HCT116 (cell line): Measurements from ENCODE around the gene RASIP1. TPM values are rescaled to one million over a fixed set of nuclear protein-coding genes. Genes with fewer than 3 reads are reported as not detected.

Experiments used
- ATAC-seq: fragments of 200-7000 bp; cut with Tn5 transposase; 2 replicates; pipeline ENCODE4 v1.9.1; 2020; ENCODE audit warnings: mild to moderate bottlenecking, moderate library complexity
- BruUV-seq: library from RNA; stranded (reverse); fragments of 400-500 nt; replicated peaks from 2 replicates; lab custom pipeline; 2021; lab: Mats Ljungman, UMichigan
- CTCF ChIA-PET: fragments of 300-600 bp; sonication (Branson Sonifier 250); formaldehyde crosslinking; loops from one replicate; lab custom pipeline; 2021; ENCODE audit warnings: antibody characterized with exemption; lab: Charles Lee
- POLR2A ChIA-PET: fragments of 300-600, 350-600 bp; sonication (Branson Sonifier 250); formaldehyde crosslinking; loops from one replicate; lab custom pipeline; 2021; ENCODE audit warnings: antibody characterized with exemption; lab: Charles Lee
- RAD21 ChIA-PET, 2 experiments: fragments of 300-600 bp; sonication (Branson Sonifier 250); formaldehyde crosslinking; loops; one replicate each; lab custom pipeline; 2023; ENCODE audit warnings: low total read pairs in 2 of 2; ENCODE audit not compliant: uncharacterized antibody in 2 of 2, unreplicated experiment in 2 of 2, low non-redundant PET in 1 of 2; lab: Charles Lee
- DNase-seq: peaks from one replicate; pipeline ENCODE4 v3.0.0-alpha.2; 2010; ENCODE audit warnings: low read depth, low spot score
- H2AFZ ChIP-seq: fragments of 200-600 bp; shearing (Covaris generic), sonication (generic); 2 replicates; pipeline ENCODE4 v1.6.1; 2017; ENCODE audit warnings: low read depth, mixed run types, mixed read lengths, antibody characterized with exemption, low read length; ENCODE audit not compliant: poor library complexity, severe bottlenecking
- H3K27ac ChIP-seq: 2 replicates; pipeline ENCODE4 v1.5.1; 2012; ENCODE audit warnings: low read depth, low read length
- H3K27me3 ChIP-seq: fragments of 200-600 bp; sonication (generic); 2 replicates; pipeline ENCODE4 v1.6.1; 2016; ENCODE audit warnings: mixed run types, low read length, mixed read lengths; ENCODE audit not compliant: insufficient read depth
- H3K36me3 ChIP-seq, 2 experiments: fragments of 200-500 bp in 1 of 2; fragments of 200-600 bp in 1 of 2; sonication (Bioruptor generic) in 1 of 2; sonication (generic) in 1 of 2; 2 replicates each; pipeline versions ENCODE4 v1.5.1 to v1.6.1; 2014 to 2016; ENCODE audit warnings: low read length in 2 of 2, inconsistent platforms in 1 of 2, mixed read lengths in 1 of 2, mixed run types in 1 of 2; ENCODE audit not compliant: insufficient read depth in 2 of 2, control insufficient read depth in 1 of 2
- H3K4me1 ChIP-seq, 2 experiments: fragments of 200-600 bp in 1 of 2; sonication (generic) in 1 of 2; 2 replicates each; pipeline versions ENCODE4 v1.5.1 to v1.6.1; 2012 to 2017; ENCODE audit warnings: low read length in 2 of 2, inconsistent platforms in 1 of 2, mild to moderate bottlenecking in 1 of 2, mixed read lengths in 1 of 2, mixed run types in 1 of 2, moderate library complexity in 1 of 2; ENCODE audit not compliant: insufficient read depth in 2 of 2, control insufficient read depth in 1 of 2
- H3K4me2 ChIP-seq: fragments of 200-600 bp; sonication (generic); 2 replicates; pipeline ENCODE4 v1.6.1; 2017; ENCODE audit warnings: mixed run types, low read length, mixed read lengths
- H3K4me3 ChIP-seq, 2 experiments: fragments of 200-600 bp in 1 of 2; sonication (generic) in 1 of 2; replicated peaks in 1 of 2; 2 replicates each; pipeline ENCODE4 v1.5.1; 2011 to 2016; ENCODE audit warnings: low read length in 2 of 2, control low read depth in 1 of 2, low read depth in 1 of 2, mild to moderate bottlenecking in 1 of 2, mixed read lengths in 1 of 2, mixed run types in 1 of 2
- H3K79me2 ChIP-seq: fragments of 200-600 bp; sonication (generic); 2 replicates; pipeline ENCODE4 v1.6.1; 2017; ENCODE audit warnings: mild to moderate bottlenecking, mixed run types, low read length, moderate library complexity, mixed read lengths; ENCODE audit not compliant: insufficient read depth
- H3K9ac ChIP-seq: fragments of 200-600 bp; sonication (generic); 2 replicates; pipeline ENCODE4 v1.6.1; 2016; ENCODE audit warnings: low read length, mixed read lengths
- H3K9me2 ChIP-seq: fragments of 200-600 bp; sonication (generic), shearing (Covaris generic); 2 replicates; pipeline ENCODE4 v1.6.1; 2017; ENCODE audit warnings: mixed run types, mild to moderate bottlenecking, moderate library complexity; ENCODE audit not compliant: insufficient read depth
- H3K9me3 ChIP-seq, 2 experiments: fragments of 200-500 bp in 1 of 2; fragments of 200-600 bp in 1 of 2; sonication (Bioruptor generic) in 1 of 2; sonication (generic) in 1 of 2; 2 replicates each; pipeline ENCODE4 v1.6.1; 2014 to 2017; ENCODE audit warnings: low read length in 2 of 2, mixed read lengths in 2 of 2, inconsistent platforms in 1 of 2, low read depth in 1 of 2, mild to moderate bottlenecking in 1 of 2, mixed run types in 1 of 2, moderate library complexity in 1 of 2; ENCODE audit not compliant: control insufficient read depth in 1 of 2, insufficient read depth in 1 of 2
- H4K20me1 ChIP-seq: fragments of 200-600 bp; sonication (generic), shearing (Covaris generic); 2 replicates; pipeline ENCODE4 v1.6.1; 2017; ENCODE audit warnings: mixed run types, mild to moderate bottlenecking, moderate library complexity; ENCODE audit not compliant: insufficient read depth
- ATF3 ChIP-seq: IDR thresholded peaks from 2 replicates; pipeline ENCODE4 v1.6.1; 2012
- CBX3 ChIP-seq: IDR thresholded peaks from 2 replicates; pipeline ENCODE4 v1.6.1; 2012; ENCODE audit warnings: low read depth
- CEBPB ChIP-seq: IDR thresholded peaks from 2 replicates; pipeline ENCODE4 v1.6.1; 2012; ENCODE audit warnings: low read depth
- CTCF ChIP-seq, 3 experiments: fragments of 200-600 bp in 1 of 3; sonication (generic) in 1 of 3; IDR thresholded peaks in 2 of 3; conservative IDR thresholded peaks in 1 of 3; 2 replicates each; pipeline ENCODE4 v1.5.1; 2012 to 2017; ENCODE audit warnings: low read depth in 2 of 3, low read length in 2 of 3, antibody characterized with exemption in 1 of 3, borderline replicate concordance in 1 of 3, control low read depth in 1 of 3, mild to moderate bottlenecking in 1 of 3, mixed read lengths in 1 of 3, mixed run types in 1 of 3, moderate library complexity in 1 of 3; ENCODE audit not compliant: insufficient read depth in 1 of 3
- EGR1 ChIP-seq: IDR thresholded peaks from 2 replicates; pipeline ENCODE4 v1.6.1; 2012; ENCODE audit warnings: low read depth
- EZH2 ChIP-seq: fragments of 200-600 bp; sonication (generic); IDR thresholded peaks from 2 replicates; pipeline ENCODE4 v1.6.1; 2017; ENCODE audit warnings: antibody characterized with exemption, mixed run types
- FOSL1 ChIP-seq: IDR thresholded peaks from 2 replicates; pipeline ENCODE4 v1.6.1; 2012; ENCODE audit warnings: low read depth
- JUND ChIP-seq: IDR thresholded peaks from 2 replicates; pipeline ENCODE4 v1.6.1; 2012
- MAX ChIP-seq: IDR thresholded peaks from 2 replicates; pipeline ENCODE4 v1.6.1; 2012
- POLR2A ChIP-seq: IDR thresholded peaks from 2 replicates; pipeline ENCODE4 v1.7.0; 2011; ENCODE audit warnings: borderline replicate concordance; ENCODE audit not compliant: insufficient read depth, insufficient read length; ENCODE audit errors: extremely low read depth
- RAD21 ChIP-seq: IDR thresholded peaks from 2 replicates; pipeline ENCODE4 v1.6.1; 2012; ENCODE audit warnings: low read depth, mild to moderate bottlenecking
- REST ChIP-seq: IDR thresholded peaks from 2 replicates; pipeline ENCODE4 v1.6.1; 2012; ENCODE audit warnings: low read depth
- SIN3A ChIP-seq: IDR thresholded peaks from 2 replicates; pipeline ENCODE4 v1.6.1; 2012; ENCODE audit warnings: low read depth
- SP1 ChIP-seq: IDR thresholded peaks from 2 replicates; pipeline ENCODE4 v1.6.1; 2012; ENCODE audit warnings: low read depth
- SRF ChIP-seq: IDR thresholded peaks from 2 replicates; pipeline ENCODE4 v1.6.1; 2012; ENCODE audit warnings: low read depth
- ZBTB33 ChIP-seq: IDR thresholded peaks from 2 replicates; pipeline ENCODE4 v1.6.1; 2011; ENCODE audit warnings: mild to moderate bottlenecking, low read length, moderate library complexity; ENCODE audit not compliant: insufficient replicate concordance; ENCODE audit errors: extremely low read depth
- ZNF274 ChIP-seq: fragments of 200-500 bp; sonication (Bioruptor generic); IDR thresholded peaks from 2 replicates; pipeline ENCODE4 v1.6.1; 2014; ENCODE audit warnings: mild to moderate bottlenecking, low read depth, low read length, inconsistent platforms
- intact Hi-C: fragments of 100-400 bp; cut with micrococcal nuclease; formaldehyde crosslinking; loops from 2 replicates; pipeline ENCODE4 v1.10.0; 2022
- total RNA-seq: library from RNA; stranded (reverse); gene quantifications from one replicate; pipeline ENCODE4 v1.2.1, GENCODE V29; 2021; ENCODE audit not compliant: unreplicated experiment

Gene RASIP1
- total RNA-seq, 1 experiment from 2014 or later = 1.9 TPM

- Histone ChIP-seq H3K4me2 (no peak overlapping the region), H3K4me3 (no peak overlapping the region), H4K20me1 (no peaks in the 10 kb centered on the region), H3K79me2 (no peaks in the 10 kb centered on the region), H3K9ac (no peak overlapping the region), H3K9me2 (no peaks in the 10 kb centered on the region), H3K9me3 (no peaks in the 10 kb centered on the region), H3K27me3 (no peaks in the 10 kb centered on the region), H2AFZ (no peak overlapping the region), H3K27ac (no peak overlapping the region), H3K36me3 (no peaks in the 10 kb centered on the region), H3K4me1 (peaks cover 20 to 22% of the 10 kb centered on the region in 2 experiments)
- BruUV-seq = no TSS peak
- intact Hi-C loops = no loop called here
- ChIA-PET RAD21 (no interaction called here), CTCF (interaction anchor here (1.1 to 1.2 kb wide), 2 partner anchors 14 to 44 kb away, joined by 3 to 4 read pairs; no protein-coding TSS in a partner anchor), POLR2A (no interaction called here)
- no peak for DNase-seq
- no peak for ATAC-seq
- TF ChIP-seq JUND (no peak), RAD21 (no peak), EZH2 (no peak), ATF3 (no peak), POLR2A (no peak), MAX (no peak), SIN3A (no peak), SRF (no peak), REST (no peak), ZNF274 (no peak), FOSL1 (no peak), SP1 (no peak), CTCF (IDR thresholded peaks at IDR 0.05 in 2 of 3, conservative IDR thresholded peaks at IDR 0.05 in 1 of 3; ENCODE audit: borderline replicate concordance in 1 of 3, insufficient read depth in 1 of 3, low read depth in 2 of 3, low read length in 2 of 3) (no peak), ZBTB33 (no peak), CBX3 (no peak), CEBPB (no peak), EGR1 (no peak)
Measured at GRCh38 chr19:48689449-48689848, 51.0 kb downstream of the RASIP1 start.
